LNCAP (cell line): Measurements from ENCODE around the gene TEX10.

ENCODE experiments used
- CTCF ChIP-seq: fragments of 450-650 bp; IDR thresholded peaks from 2 replicates; pipeline ENCODE4 v1.5.1; 2017; ENCODE audit warnings: mild to moderate bottlenecking

TEX10 gene

GRCh38 chr9:100357501-100357900 lies 4.8 kb upstream of the TEX10 start:
- TF ChIP-seq CTCF, result no peak

DNA sequence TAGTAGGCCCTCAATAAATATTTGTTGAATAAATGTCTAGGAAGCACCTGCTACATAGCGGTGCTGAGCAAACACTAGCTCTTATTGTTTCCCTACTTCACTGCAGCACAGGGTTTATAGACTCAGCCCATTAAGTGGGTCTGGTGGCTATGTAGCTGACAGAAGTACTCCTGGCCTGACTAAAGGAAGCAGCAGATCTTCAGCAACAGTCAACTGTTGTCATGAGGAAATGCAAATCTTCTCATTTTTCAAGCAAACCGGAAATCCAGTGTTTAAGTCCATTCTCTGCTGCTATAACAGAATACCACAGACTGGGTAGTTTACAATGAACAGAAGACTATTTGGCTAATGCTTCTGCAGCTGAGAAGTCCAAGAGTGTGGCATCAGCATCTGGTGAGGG lies 2.8 kb upstream of the TEX10 start:
- no peak for TF ChIP-seq CTCF

DNA sequence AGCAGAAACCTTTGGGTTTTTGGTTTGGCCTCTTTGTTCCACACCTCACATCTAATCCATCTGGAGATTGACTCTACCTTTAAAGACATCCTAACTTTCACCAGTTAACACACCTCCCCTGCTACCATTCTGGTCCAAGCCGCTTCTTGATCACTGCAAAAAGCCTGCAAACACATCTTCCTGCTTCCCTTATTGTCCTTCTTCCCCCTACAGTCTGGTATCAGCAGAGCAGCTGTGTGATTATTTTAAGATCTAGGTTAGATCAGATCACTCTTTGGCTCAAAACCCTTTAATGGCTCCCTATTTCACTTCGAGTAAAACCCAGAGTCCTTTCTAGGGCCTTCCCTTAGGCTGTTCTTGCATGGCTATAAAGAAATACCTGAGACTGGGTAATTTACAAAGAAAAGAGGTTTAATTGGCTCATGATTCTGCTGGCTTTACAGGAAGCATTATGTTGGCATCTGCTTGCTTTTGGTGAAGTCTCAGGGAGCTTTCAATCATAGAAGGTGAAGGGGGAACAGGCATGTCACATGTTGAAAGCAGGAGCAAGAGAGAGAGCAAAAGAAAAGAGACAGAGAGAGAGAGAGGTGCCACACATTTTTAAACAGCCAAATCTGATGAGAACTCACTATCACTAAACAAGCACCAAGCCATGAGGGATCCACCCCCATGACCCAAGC lies 1.5 kb upstream of the TEX10 start:
- TF ChIP-seq CTCF, result no peak

GRCh38 chr9:100352201-100352726 lies 478 bp downstream of the TEX10 start:
- no peak for TF ChIP-seq CTCF

DNA sequence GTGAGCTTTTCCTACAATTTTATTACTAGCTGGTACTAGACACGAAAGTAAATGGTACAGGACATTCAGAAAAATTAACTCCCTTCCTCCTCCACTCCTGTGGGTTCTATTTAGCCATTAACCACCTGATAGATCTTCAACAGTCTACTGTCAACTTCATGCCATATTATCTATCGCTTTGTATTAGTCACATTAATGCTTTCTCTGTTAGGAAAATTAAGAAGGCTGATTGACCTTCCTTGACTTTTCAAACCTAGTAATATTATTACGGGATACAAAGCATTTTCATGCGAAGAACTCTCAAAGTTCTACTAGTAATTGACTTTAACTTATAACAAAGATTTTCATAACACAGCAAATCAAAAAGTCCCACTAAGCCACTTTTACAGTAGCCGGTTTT lies 1.2 kb downstream of the TEX10 start:
- no peak for TF ChIP-seq CTCF

DNA sequence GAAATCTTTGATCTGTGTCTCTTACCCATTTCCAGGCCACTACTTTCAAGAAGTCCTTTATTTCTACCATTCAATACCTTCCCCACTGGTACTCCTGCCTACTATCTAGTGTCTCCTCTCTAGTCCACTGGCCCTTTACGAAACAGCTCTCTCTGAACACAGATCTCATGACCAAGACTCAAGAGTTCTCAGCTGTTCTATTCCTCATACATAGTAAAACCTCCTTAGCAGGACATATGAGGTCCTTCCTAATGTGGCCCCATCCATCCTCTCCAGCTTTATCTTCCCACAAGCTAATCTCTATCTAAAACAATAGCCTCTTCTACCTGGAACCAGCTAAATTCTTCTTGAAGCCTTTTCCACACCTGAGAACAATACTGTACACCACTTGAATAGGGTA lies 2.6 kb downstream of the TEX10 start:
- no peak for TF ChIP-seq CTCF

DNA sequence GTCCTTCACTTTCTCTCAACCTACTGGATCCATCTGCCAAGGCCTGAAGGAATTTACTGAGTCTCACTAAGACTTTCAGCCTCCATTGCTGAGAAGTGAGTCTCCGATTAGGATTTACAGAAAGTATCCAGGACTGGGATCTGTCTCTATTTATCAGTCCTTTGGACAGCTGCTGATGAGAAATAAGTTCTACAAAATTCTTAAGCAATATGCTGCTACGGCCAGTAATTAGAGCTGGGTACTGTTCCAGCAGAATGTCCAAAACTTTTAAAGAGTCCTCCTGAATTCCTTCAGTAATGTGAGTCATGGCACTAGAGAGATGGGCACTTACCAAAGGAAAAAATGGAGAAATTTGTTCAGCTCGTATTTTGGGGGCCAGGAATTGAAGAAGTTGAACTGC lies 5.9 kb downstream of the TEX10 start:
- TF ChIP-seq CTCF, result no peak

GRCh38 chr9:100341889-100342288 lies 10.9 kb downstream of the TEX10 start:
- no peak for TF ChIP-seq CTCF
